ENCODE measurements around the gene SMOC1.

The SMOC1 gene, protein sequence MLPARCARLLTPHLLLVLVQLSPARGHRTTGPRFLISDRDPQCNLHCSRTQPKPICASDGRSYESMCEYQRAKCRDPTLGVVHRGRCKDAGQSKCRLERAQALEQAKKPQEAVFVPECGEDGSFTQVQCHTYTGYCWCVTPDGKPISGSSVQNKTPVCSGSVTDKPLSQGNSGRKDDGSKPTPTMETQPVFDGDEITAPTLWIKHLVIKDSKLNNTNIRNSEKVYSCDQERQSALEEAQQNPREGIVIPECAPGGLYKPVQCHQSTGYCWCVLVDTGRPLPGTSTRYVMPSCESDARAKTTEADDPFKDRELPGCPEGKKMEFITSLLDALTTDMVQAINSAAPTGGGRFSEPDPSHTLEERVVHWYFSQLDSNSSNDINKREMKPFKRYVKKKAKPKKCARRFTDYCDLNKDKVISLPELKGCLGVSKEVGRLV

DNA sequence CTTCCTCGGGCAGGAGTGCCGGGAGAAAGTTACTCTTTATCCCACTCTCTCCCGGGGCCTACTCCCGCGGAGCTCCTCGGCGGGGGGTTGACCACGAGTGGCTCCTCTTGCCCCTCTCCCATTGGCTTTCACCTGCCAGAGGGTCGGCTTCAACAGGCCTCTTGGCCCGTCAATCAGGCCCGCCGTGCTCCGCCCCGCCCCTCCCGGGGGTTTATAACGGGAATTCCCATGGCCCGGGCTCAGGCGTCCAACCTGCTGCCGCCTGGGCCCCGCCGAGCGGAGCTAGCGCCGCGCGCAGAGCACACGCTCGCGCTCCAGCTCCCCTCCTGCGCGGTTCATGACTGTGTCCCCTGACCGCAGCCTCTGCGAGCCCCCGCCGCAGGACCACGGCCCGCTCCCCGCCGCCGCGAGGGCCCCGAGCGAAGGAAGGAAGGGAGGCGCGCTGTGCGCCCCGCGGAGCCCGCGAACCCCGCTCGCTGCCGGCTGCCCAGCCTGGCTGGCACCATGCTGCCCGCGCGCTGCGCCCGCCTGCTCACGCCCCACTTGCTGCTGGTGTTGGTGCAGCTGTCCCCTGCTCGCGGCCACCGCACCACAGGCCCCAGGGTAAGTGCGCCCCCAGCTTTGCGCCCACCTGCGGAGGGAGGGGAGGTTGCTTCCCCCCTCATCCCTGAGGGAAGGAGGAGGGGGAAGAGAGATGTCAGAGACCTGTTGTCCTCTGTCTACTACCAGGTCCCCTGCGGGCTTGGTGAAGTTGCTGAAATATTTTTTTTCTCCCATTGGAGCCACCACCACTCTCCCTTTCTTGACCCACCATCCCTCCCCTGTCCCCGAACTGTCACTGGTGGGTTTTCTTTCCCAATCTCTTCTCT, at the start of gene SMOC1:
SMOC1 (plus strand) TSS at position 242 of the 869 bp plus-strand sequence; CDS start at position 505, 263 bp downstream.
- DNase-seq (ENCODE audit: low spot score) = peak; percentile 76
- CTCF ChIA-PET = interaction anchor here (0.6 to 1.2 kb wide), 2 partner anchors 61 to 148 kb away, joined by 3 read pairs; no protein-coding TSS in a partner anchor
- POLR2A ChIA-PET (ENCODE audit: low non-redundant PET) = no interaction called here
- H3K27ac ChIP-seq = no peak within 1 kb of the TSS
- TF ChIP-seq, protein P1, sequence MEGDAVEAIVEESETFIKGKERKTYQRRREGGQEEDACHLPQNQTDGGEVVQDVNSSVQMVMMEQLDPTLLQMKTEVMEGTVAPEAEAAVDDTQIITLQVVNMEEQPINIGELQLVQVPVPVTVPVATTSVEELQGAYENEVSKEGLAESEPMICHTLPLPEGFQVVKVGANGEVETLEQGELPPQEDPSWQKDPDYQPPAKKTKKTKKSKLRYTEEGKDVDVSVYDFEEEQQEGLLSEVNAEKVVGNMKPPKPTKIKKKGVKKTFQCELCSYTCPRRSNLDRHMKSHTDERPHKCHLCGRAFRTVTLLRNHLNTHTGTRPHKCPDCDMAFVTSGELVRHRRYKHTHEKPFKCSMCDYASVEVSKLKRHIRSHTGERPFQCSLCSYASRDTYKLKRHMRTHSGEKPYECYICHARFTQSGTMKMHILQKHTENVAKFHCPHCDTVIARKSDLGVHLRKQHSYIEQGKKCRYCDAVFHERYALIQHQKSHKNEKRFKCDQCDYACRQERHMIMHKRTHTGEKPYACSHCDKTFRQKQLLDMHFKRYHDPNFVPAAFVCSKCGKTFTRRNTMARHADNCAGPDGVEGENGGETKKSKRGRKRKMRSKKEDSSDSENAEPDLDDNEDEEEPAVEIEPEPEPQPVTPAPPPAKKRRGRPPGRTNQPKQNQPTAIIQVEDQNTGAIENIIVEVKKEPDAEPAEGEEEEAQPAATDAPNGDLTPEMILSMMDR (conservative IDR thresholded peaks at IDR 0.05; ENCODE audit: low read depth) = no peak

DNA sequence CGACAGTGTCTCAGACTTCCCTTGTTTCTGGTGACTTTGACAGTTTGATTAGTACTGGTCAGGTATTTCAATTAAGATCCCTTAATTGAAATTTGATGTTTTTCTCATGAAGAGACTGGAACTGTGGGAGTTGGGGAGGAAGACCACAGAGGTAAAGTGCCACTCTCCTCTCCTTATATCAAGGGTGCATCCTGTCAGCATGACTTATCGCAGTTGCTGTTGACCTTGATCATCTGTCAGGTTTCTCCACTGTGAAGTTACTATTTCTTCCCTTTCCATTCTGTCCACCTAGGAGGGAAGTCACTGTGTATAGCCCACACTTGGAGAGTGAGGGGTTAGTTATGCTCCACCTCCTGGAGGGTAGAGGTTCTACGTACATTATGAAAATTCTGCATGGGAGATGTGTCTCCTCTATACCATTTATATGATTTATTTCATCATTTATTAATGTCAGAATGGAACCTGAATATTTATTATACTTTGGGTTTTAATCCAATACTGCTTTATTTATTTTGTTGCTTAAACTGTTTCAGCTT, 40.3 kb upstream of the SMOC1 start:
- no peak for DNase-seq (ENCODE audit: low spot score)
- TF ChIP-seq, protein P1 (conservative IDR thresholded peaks at IDR 0.05; ENCODE audit: low read depth) = no peak
- ChIA-PET POLR2A (ENCODE audit: low non-redundant PET) (no interaction called here), CTCF (no interaction called here)
- H3K27ac ChIP-seq = no peak overlapping the region

DNA sequence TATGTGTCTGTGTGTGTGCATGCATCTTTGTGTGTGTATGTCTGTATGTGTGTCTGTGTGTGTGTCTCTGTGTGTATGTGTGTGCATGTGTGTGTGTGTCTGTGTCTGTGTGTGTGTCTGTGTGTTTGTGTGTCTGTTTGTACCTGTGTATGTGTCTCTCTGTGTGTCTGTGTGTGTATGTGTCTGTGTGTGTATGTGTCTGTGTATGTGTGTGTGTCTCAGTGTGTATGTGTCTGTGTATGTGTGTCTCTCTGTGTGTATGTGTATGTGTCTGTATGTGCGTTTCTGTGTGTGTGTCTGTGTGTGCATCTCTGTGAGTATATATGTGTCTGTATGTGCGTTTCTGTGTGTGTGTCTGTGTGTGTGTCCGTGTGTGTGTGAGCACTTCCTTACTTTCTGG, 39.6 kb upstream of the SMOC1 start:
- no peak for DNase-seq (ENCODE audit: low spot score)
- CTCF ChIA-PET = no interaction called here
- H3K27ac ChIP-seq = no peak overlapping the region
- TF ChIP-seq, protein P1 (conservative IDR thresholded peaks at IDR 0.05; ENCODE audit: low read depth) = no peak
- POLR2A ChIA-PET (ENCODE audit: low non-redundant PET) = no interaction called here

DNA sequence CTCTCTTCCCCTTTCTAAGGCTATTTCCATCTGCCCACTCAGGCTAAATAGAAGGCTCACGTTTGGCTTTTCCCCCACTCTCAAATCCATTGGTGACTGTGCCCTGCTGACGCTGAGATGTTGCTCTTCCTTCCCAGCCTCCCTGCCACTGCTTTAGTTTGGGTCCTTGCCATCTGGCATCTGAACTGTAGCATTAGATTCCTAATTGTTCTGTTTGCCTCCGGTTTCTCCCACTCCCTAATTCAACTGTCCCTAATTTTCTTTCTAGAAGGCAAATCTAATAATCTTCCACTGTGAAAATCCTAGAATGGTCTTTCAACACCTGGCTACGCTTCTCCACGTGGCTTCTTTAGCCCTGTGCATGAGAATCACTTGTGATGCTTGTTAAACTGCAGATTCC, 37.6 kb upstream of the SMOC1 start:
- POLR2A ChIA-PET (ENCODE audit: low non-redundant PET) = no interaction called here
- DNase-seq (ENCODE audit: low spot score) = no peak
- TF ChIP-seq, protein P1 (conservative IDR thresholded peaks at IDR 0.05; ENCODE audit: low read depth) = no peak
- H3K27ac ChIP-seq = no peak overlapping the region
- CTCF ChIA-PET = interaction anchor here (0.9 kb wide), 1 partner anchor 21 kb away, joined by 3 read pairs; no protein-coding TSS in a partner anchor

DNA sequence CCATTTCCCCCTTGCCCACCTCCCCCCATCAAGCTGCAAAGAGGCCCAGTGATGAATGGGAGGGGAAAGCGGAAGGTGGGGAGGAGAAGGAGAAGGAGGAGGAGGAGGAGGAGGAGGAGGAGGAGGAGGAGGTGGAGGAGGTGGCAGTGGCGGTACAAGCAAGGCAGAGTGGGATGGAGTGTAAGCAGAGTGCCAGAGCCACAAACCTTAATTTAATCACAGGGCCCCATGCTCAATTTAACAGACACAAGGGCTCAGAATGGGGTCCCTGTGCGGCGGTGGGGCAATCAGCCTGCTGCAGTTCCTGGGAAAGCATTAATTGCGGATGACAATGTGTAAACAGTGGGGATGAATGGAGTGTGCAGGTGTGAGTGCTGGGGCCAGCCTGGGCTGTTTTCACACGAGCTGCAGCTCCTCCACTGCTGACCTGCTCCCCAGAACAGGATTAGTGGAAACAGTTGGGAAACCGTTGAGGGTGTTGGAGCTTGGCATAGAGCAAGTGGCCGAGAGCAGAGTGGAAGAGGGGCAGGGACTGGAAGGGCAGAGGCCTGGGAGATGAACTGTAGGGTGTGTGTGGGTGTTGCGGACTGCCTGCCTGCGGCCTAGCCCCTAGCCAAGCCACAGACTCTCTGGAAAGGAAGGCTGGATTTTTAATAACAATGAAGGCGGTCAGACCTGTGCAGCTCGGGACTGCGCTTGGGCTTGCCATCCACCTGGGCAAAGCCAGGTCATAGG, 36.4 kb upstream of the SMOC1 start:
- no peak overlapping the region for H3K27ac ChIP-seq
- ChIA-PET CTCF (interaction anchor here (0.5 to 0.6 kb wide), 2 partner anchors 268 to 508 kb away, joined by 3 to 7 read pairs; partner anchors contain the start of gene CCDC177), POLR2A (ENCODE audit: low non-redundant PET) (interaction anchor here (0.6 kb wide), 1 partner anchor 139 kb away, joined by 5 read pairs; no protein-coding TSS in a partner anchor)
- TF ChIP-seq, protein P1 (conservative IDR thresholded peaks at IDR 0.05; ENCODE audit: low read depth) = no peak
- no peak for DNase-seq (ENCODE audit: low spot score)

Measured in RWPE1 (cell line).